Measurements from ENCODE around the gene MFSD8.

Gene MFSD8

DNA sequence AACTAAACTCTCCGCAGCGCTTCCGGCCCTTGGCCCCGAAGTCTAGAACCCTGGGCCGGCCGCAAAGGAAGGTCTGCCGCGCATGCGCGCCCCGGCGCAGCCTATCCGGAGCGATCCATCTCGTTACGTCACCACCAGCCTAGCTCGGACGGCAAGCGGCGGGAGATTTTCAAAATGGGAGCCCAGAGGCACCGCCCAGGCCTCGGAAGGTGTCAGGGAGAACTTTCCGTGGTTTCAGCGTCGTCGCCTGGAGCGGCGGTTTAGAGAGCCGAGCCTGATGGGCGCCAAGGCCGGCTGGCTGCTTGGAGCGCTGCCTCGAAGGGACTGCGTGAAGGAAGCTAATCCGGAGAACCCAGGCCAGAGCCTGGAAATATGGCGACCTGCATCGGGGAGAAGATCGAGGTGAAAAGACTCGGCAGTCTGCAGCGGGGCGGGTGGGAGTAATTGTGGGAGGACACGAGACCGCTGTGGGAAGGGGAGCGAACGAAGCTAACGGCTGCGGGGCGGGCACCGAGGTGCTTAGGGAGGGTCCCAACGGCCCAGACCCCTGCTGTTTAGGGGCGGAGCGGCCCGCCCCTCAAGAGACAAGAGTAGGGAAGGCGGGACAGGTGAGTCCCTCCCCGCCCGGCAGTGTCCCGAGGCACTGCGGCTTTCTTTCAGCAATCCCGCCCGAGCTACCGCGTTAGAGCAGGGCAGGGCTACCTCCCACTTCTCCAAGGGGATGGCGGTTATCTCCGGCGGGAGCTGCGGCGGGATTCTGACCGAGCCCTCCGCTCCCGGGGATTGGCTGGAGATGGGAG, 84.0 kb downstream of the MFSD8 start, which contains the start of gene PLK4:
Gene PLK4, plus strand, starts transcription at position 131 of the 800 bp plus-strand sequence. Its CDS starts 242 bp downstream, at position 373.
- peak within 1 kb of the TSS; percentile 89 for H3K27ac ChIP-seq
- POLR2A ChIA-PET (ENCODE audit: low non-redundant PET): no interaction called here
- DNase-seq (ENCODE audit: low spot score): peak; percentile 98
- TF ChIP-seq, protein P1, sequence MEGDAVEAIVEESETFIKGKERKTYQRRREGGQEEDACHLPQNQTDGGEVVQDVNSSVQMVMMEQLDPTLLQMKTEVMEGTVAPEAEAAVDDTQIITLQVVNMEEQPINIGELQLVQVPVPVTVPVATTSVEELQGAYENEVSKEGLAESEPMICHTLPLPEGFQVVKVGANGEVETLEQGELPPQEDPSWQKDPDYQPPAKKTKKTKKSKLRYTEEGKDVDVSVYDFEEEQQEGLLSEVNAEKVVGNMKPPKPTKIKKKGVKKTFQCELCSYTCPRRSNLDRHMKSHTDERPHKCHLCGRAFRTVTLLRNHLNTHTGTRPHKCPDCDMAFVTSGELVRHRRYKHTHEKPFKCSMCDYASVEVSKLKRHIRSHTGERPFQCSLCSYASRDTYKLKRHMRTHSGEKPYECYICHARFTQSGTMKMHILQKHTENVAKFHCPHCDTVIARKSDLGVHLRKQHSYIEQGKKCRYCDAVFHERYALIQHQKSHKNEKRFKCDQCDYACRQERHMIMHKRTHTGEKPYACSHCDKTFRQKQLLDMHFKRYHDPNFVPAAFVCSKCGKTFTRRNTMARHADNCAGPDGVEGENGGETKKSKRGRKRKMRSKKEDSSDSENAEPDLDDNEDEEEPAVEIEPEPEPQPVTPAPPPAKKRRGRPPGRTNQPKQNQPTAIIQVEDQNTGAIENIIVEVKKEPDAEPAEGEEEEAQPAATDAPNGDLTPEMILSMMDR (conservative IDR thresholded peaks at IDR 0.05; ENCODE audit: low read depth): no peak
- CTCF ChIA-PET: interaction anchor here (0.8 kb wide), 1 partner anchor 84 kb away, joined by 3 read pairs; the partner anchor contains the start of genes ABHD18 and MFSD8

DNA sequence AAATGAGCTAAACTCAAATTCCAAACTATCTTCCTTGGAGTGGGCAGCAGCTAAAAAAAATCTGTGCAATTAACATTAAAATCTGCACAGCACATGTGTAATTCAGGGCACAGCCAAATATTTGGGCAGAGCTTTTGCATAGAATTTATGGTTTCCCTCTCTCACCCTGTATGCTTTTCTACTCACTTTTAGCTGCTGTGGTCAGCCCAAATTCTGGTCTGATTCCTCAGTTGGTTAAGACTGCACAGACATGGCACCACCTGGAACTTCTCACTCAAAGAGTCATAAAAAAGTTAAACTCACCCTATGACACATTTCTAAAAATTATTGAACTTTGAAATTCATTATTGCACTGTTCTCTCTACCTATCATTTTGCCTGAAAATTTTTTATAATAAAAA, 89.2 kb downstream of the MFSD8 start:
- H3K27ac ChIP-seq: no peak overlapping the region
- TF ChIP-seq, protein P1 (conservative IDR thresholded peaks at IDR 0.05; ENCODE audit: low read depth): no peak
- ChIA-PET CTCF (no interaction called here), POLR2A (ENCODE audit: low non-redundant PET) (no interaction called here)
- no peak for DNase-seq (ENCODE audit: low spot score)

DNA sequence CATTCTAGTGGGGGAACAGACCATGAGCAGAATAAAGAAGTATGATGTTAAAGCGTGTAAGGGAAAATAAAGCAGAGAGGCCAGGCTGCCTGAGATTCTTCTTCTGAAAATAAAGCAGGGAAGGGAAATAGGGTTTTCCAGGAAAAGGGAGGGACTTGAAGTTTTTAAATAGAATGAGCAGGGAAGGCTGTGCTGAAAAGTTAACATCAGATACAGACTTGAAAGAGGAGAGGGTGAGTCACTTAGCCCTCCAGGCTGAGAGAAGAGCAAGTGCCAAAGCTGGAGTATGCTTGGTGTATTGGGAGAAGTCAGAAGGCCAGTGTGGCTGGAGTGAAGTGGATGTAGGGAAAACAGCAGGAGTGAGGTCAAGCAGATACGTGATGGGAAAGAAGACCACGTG, 94.3 kb downstream of the MFSD8 start:
- POLR2A ChIA-PET (ENCODE audit: low non-redundant PET): no interaction called here
- TF ChIP-seq, protein P1 (conservative IDR thresholded peaks at IDR 0.05; ENCODE audit: low read depth): no peak
- no peak overlapping the region for H3K27ac ChIP-seq
- DNase-seq (ENCODE audit: low spot score): peak; percentile 57
- CTCF ChIA-PET: no interaction called here

DNA sequence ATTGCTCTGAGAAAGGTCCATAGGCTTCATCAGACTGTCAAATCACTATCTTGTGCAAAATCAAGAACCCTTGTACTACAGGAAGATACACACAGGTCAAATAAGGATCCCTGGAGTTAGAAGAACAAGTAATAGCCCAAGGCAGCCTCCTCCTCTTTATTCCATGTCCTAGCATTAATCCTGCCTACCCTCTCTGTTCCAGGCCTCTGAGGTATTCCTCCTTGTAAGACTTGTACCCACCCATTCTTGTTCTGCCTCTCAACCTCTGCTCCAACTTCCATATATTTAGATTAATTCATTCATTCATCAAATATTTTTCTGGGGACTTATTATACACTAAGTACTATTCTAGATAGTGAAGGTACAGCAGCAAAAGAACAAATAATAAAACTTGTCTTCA, 94.7 kb downstream of the MFSD8 start:
- TF ChIP-seq, protein P1 (conservative IDR thresholded peaks at IDR 0.05; ENCODE audit: low read depth): no peak
- ChIA-PET POLR2A (ENCODE audit: low non-redundant PET) (no interaction called here), CTCF (no interaction called here)
- H3K27ac ChIP-seq: no peak overlapping the region
- DNase-seq (ENCODE audit: low spot score): no peak

DNA sequence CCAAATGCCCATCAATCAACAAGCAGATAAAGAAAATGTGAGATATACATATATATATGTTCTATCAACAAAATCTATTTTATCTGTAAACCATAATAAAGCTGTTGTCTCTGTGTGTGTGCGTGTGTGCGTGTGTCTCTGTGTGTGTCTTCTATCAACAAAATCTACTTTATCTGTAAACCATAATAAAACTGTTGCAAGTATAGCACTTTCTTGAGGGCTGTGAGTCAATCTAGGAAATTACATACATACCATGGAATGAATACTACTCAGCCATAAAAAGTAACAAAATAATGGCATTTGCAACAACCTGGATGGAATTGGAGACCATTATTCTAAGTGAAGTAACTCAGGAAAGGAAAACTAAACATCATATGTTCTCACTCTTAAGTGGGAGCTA, 96.8 kb downstream of the MFSD8 start:
- POLR2A ChIA-PET (ENCODE audit: low non-redundant PET): no interaction called here
- TF ChIP-seq, protein P1 (conservative IDR thresholded peaks at IDR 0.05; ENCODE audit: low read depth): no peak
- H3K27ac ChIP-seq: no peak overlapping the region
- no peak for DNase-seq (ENCODE audit: low spot score)
- CTCF ChIA-PET: no interaction called here

Measured in RWPE1 (cell line).